Hippocampal formation (tissue), 2 donors: ENCODE measurements around the gene WAC.

Source experiments
- DNase-seq, 2 donors: peaks; one replicate each; lab custom pipeline; 2025; lab: John Stamatoyannopoulos, UW

WAC gene

DNA sequence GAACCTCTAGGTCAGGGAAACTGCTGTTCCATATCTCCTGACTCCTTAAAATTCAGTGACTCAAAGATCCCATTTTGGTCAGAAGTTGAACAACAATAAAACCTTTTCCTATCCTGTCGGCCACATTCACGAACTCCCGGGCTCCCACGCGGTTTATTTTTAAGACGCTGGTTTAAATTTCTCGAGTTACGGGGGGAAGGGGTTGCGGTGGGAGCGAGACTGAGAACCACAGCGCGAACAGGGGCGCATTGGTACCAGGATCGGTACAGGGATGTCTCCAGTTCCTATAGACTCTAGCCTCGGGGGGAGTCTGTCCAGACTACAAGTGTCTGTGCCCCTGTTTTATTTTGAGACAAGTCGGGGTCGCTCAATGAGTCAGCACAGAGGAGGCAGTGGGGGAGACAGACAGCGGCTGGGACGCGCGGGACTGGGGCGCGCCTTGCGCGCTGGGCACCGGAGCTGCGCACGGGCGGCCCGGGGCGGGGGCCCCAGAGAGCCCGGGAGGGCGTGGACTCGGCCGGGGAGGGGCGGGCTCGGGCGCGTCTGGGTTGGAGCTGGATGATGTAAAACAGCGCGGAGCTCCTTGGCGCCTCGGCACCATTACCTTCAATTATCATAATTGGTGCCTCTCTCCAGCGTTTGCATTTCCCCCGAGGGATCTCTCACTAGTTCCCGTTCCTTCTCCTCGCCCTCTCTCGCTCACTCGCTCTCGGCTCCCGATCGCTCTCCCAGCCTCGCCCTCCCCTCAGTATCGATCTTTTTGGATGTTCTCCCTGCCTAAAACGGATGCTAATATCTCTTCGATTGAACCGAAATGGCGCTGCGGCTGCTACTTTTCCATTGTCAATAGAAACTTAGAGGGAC lies 135.7 kb downstream of the WAC start:
- DNase-seq = no peak

GRCh38 chr10:28669227-28670173 lies 136.6 kb downstream of the WAC start:
- DNase-seq = no peak
